Mesenchymal stem cell (in vitro differentiated cells and primary cell): ENCODE measurements around the gene WDR64. TPM values are rescaled to one million over a fixed set of nuclear protein-coding genes. Genes with fewer than 3 reads are reported as not detected.
A peak's percentile ranks its signal among the peaks of the same experiment; 100 is the strongest.

Experiments used
- DNase-seq: peaks from one replicate; pipeline ENCODE4 v3.0.0-alpha.2; 2013
- H2AFZ ChIP-seq: one replicate; pipeline ENCODE4 v1.6.1; 2013; ENCODE audit warnings: low read depth, mild to moderate bottlenecking, control low read depth, inconsistent platforms, low read length, moderate library complexity
- H2AK5ac ChIP-seq: 2 replicates; pipeline ENCODE4 v1.6.1; 2013; ENCODE audit warnings: low read length, moderate library complexity, mild to moderate bottlenecking, inconsistent platforms; ENCODE audit not compliant: severe bottlenecking
- H2BK120ac ChIP-seq: one replicate; pipeline ENCODE4 v1.6.1; 2013; ENCODE audit warnings: low read depth, mild to moderate bottlenecking, inconsistent platforms, low read length, moderate library complexity
- H2BK12ac ChIP-seq, 2 experiments: one replicate each; pipeline ENCODE4 v1.6.1; 2013; ENCODE audit warnings: inconsistent platforms in 2 of 2, low read length in 2 of 2, mild to moderate bottlenecking in 2 of 2, moderate library complexity in 2 of 2, control low read depth in 1 of 2
- H2BK15ac ChIP-seq: one replicate; pipeline ENCODE4 v1.6.1; 2013; ENCODE audit warnings: mild to moderate bottlenecking, low read depth, inconsistent platforms; ENCODE audit not compliant: poor library complexity, severe bottlenecking
- H2BK5ac ChIP-seq: 2 replicates; pipeline ENCODE4 v1.6.1; 2013; ENCODE audit warnings: low read depth, mild to moderate bottlenecking, low read length, control low read depth, inconsistent platforms; ENCODE audit not compliant: poor library complexity, severe bottlenecking
- H3K14ac ChIP-seq, 2 experiments: one replicate each; pipeline ENCODE4 v1.6.1; 2013; ENCODE audit warnings: inconsistent platforms in 2 of 2, low read length in 2 of 2, control low read depth in 1 of 2, mild to moderate bottlenecking in 1 of 2, moderate library complexity in 1 of 2
- H3K18ac ChIP-seq, 2 experiments: one replicate each; pipeline ENCODE4 v1.6.1; 2013; ENCODE audit warnings: inconsistent platforms in 2 of 2, low read length in 2 of 2, control low read depth in 1 of 2, low read depth in 1 of 2, mild to moderate bottlenecking in 1 of 2
- H3K23ac ChIP-seq, 2 experiments: one replicate each; pipeline ENCODE4 v1.6.1; 2013; ENCODE audit warnings: inconsistent platforms in 2 of 2, low read length in 2 of 2, mild to moderate bottlenecking in 2 of 2, moderate library complexity in 2 of 2, control low read depth in 1 of 2
- H3K27ac ChIP-seq: 2 replicates; pipeline ENCODE4 v1.5.1; 2013; ENCODE audit warnings: mild to moderate bottlenecking, moderate library complexity, low read length, control low read depth, inconsistent platforms; ENCODE audit not compliant: poor library complexity, severe bottlenecking
- H3K27me3 ChIP-seq, 2 experiments: 2 replicates each; pipeline versions ENCODE4 v1.6.1 to v1.7.0; 2013; ENCODE audit warnings: low read length in 2 of 2, mild to moderate bottlenecking in 2 of 2, moderate library complexity in 2 of 2, control low read depth in 1 of 2, inconsistent platforms in 1 of 2; ENCODE audit not compliant: control insufficient read depth in 1 of 2, insufficient read depth in 1 of 2
- H3K36me3 ChIP-seq, 2 experiments: 2 replicates each; pipeline versions ENCODE4 v1.6.1 to v1.7.0; 2013; ENCODE audit warnings: low read length in 2 of 2, control low read depth in 1 of 2, inconsistent platforms in 1 of 2, low read depth in 1 of 2, mild to moderate bottlenecking in 1 of 2; ENCODE audit not compliant: insufficient read depth in 2 of 2, control insufficient read depth in 1 of 2
- H3K4ac ChIP-seq, 2 experiments: one replicate each; pipeline ENCODE4 v1.6.1; 2013; ENCODE audit warnings: inconsistent platforms in 2 of 2, low read length in 2 of 2, mild to moderate bottlenecking in 2 of 2, moderate library complexity in 2 of 2, control low read depth in 1 of 2, low read depth in 1 of 2
- H3K4me1 ChIP-seq: 2 replicates; pipeline ENCODE4 v1.6.1; 2013; ENCODE audit warnings: low read depth, low read length, control low read depth; ENCODE audit not compliant: control insufficient read depth, insufficient read depth
- H3K4me2 ChIP-seq: 2 replicates; pipeline ENCODE4 v1.6.1; 2013; ENCODE audit warnings: low read length, mild to moderate bottlenecking, inconsistent platforms; ENCODE audit not compliant: poor library complexity, severe bottlenecking
- H3K4me3 ChIP-seq, 2 experiments: 2 replicates each; pipeline versions ENCODE4 v1.5.1 to v1.7.0; 2013; ENCODE audit warnings: low read length in 2 of 2, mild to moderate bottlenecking in 2 of 2, control low read depth in 1 of 2, low read depth in 1 of 2; ENCODE audit not compliant: insufficient read depth in 1 of 2
- H3K79me1 ChIP-seq: replicated peaks from 2 replicates; pipeline ENCODE4 v1.6.1; 2013; ENCODE audit warnings: mild to moderate bottlenecking, control low read depth, low read length, inconsistent platforms; ENCODE audit not compliant: poor library complexity, severe bottlenecking
- H3K9ac ChIP-seq: 2 replicates; pipeline ENCODE4 v1.7.0; 2013; ENCODE audit warnings: mild to moderate bottlenecking, low read length, moderate library complexity
- H3K9me3 ChIP-seq: 2 replicates; pipeline ENCODE4 v1.7.0; 2013; ENCODE audit warnings: mild to moderate bottlenecking, low read length; ENCODE audit not compliant: control insufficient read depth
- H4K8ac ChIP-seq: one replicate; pipeline ENCODE4 v1.6.1; 2013; ENCODE audit warnings: inconsistent platforms, mild to moderate bottlenecking, low read length, moderate library complexity
- H4K91ac ChIP-seq: one replicate; pipeline ENCODE4 v1.6.1; 2013; ENCODE audit warnings: mild to moderate bottlenecking, low read length, inconsistent platforms
- WGBS: methylation state at CpG from one replicate; pipeline ENCODE4 v1.1.7; 2013; ENCODE audit warnings: mixed read lengths; 5-methylcytosine and 5-hydroxymethylcytosine counted together
- polyA plus RNA-seq, 2 experiments: library from polyadenylated mRNA; stranded (reverse); fragments of 200-250 nt; gene quantifications; one replicate each; pipeline ENCODE4 v1.2.3, GENCODE V29; 2013

WDR64 gene
- not detected for polyA plus RNA-seq (2013, experiment 1 of 2)
- 0.03 TPM for polyA plus RNA-seq (2013, experiment 2 of 2)

DNA sequence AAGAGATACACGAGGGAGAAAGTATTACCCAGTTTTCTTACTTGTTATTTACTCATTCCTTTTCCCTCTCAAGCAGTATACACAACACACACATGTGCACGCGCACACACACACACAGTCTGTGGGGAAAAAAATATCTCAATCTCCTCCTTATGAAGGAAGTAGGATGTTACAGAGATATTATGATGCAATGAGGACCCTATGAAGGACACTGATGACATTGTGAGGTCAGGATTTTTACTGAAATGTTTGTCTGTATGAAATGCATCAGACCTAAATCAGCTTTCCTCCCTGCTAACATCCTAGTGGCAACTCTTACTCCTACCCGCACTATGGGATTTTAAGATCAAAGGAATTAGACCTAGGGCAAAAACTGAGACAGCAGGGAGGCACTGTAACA is at the start of gene WDR64:
WDR64 (plus strand) TSS at position 270 of the 400 bp plus-strand sequence. CDS start 204 bp downstream, outside the sequence.
- Histone ChIP-seq H3K79me1 (no peaks in the 10 kb centered on the region), H3K9me3 (no peaks in the 10 kb centered on the region), H3K14ac (no peak within 1 kb of the TSS), H4K91ac (no peak within 1 kb of the TSS), H2BK5ac (no peak within 1 kb of the TSS), H3K4me2 (no peak within 1 kb of the TSS), H3K27me3 (no peaks in the 10 kb centered on the region), H3K4me1 (no peaks in the 10 kb centered on the region), H3K18ac (no peak within 1 kb of the TSS), H2BK120ac (no peak within 1 kb of the TSS), H3K9ac (no peak within 1 kb of the TSS), H3K4me3 (no peak within 1 kb of the TSS), H2BK15ac (no peak within 1 kb of the TSS), H2AFZ (no peak within 1 kb of the TSS), H3K36me3 (no peaks in the 10 kb centered on the region), H3K4ac (no peak within 1 kb of the TSS), H4K8ac (no peak within 1 kb of the TSS), H2AK5ac (no peak within 1 kb of the TSS), H2BK12ac (no peak within 1 kb of the TSS), H3K27ac (no peak within 1 kb of the TSS), H3K23ac (no peak within 1 kb of the TSS)
- no peak for DNase-seq
- WGBS, result no CpG with 5 or more reads among the region's 4 CpGs

DNA sequence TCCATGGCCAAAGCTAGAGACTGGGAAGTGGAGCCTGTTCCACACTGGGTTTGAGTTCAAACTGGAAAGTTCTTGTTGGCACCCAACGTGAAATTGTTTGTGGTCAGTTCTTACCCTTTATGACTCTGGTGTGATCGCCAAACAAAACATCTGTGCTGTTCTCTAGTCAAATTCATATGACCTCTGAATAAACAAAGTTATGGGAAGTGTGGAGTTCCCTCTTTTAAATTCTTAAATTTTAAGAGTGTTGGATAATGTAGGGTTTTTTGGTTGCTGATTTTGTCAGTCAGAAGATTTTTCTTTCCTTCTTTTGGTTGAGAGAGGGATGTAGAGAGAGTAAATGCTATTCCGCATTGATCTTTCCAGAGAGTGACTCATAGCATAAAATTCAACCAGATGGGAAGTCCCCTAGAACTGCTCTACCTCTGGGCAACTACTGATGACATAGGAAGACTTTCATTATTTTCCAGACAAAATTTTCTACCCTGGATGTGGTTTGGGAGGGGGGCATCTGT is 48.3 kb upstream of the WDR64 start:
- no peak overlapping the region for H2BK120ac ChIP-seq
- peak overlapping the region; percentile 52 for H3K9ac ChIP-seq
- H4K91ac ChIP-seq, result no peak overlapping the region
- no peak overlapping the region for H4K8ac ChIP-seq
- H3K4me1 ChIP-seq, result peaks cover 9% of the 10 kb centered on the region
- H3K4me3 ChIP-seq, result no peak overlapping the region
- H2AK5ac ChIP-seq, result peak overlapping the region; percentile 66
- H3K9me3 ChIP-seq, result no peaks in the 10 kb centered on the region
- no peak for DNase-seq
- H3K36me3 ChIP-seq, result no peaks in the 10 kb centered on the region
- H3K27ac ChIP-seq, result peak overlapping the region; percentile 46
- no peaks in the 10 kb centered on the region for H3K79me1 ChIP-seq
- no peak overlapping the region for H2BK5ac ChIP-seq
- H2BK12ac ChIP-seq, result no peak overlapping the region
- H3K4ac ChIP-seq, result no peak overlapping the region
- no peak overlapping the region for H3K23ac ChIP-seq
- no peak overlapping the region for H3K18ac ChIP-seq
- H2BK15ac ChIP-seq, result no peak overlapping the region
- H3K4me2 ChIP-seq, result no peak overlapping the region
- H3K14ac ChIP-seq, result no peak overlapping the region
- H3K27me3 ChIP-seq, result no peaks in the 10 kb centered on the region
- WGBS, result 81% methylated on average over 2 of the region's 3 CpGs
- no peak overlapping the region for H2AFZ ChIP-seq

DNA sequence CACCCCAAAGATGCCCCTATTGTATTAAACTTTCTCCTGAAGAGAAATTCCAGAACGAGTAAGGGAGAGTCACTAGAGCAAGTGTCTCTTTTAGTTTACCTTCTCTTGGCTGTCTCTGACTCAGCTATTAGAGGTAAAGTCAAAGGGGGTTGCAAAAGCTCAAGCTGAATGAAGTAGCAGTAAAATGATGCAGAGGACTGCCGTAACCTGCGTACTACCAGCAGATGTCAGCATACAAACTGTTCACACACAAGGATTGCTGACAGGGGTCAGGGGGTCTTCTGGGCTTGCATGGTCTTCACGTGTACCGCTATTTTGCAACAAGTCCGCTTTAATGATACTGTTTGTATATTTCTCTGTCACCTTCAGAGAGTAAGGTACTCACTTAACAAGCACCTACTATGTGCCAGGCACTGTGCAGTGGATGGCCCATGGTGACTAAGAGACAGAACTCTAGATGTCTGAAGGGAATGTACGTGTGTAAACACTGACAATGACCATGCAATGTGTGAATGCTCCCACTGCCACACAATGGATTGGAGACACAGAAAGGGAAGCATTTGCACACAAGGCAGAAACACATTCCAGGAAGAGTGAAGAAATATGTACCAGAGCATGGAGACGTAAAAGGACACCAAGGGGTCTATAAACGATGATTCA is 46.8 kb upstream of the WDR64 start:
- Histone ChIP-seq H3K4me2 (no peak overlapping the region), H3K4me1 (peaks cover 12% of the 10 kb centered on the region), H3K36me3 (no peaks in the 10 kb centered on the region), H2BK5ac (no peak overlapping the region), H3K79me1 (peaks cover 3% of the 10 kb centered on the region), H3K23ac (no peak overlapping the region), H2BK15ac (no peak overlapping the region), H3K9ac (no peak overlapping the region), H4K91ac (no peak overlapping the region), H3K27ac (no peak overlapping the region), H3K9me3 (no peaks in the 10 kb centered on the region), H4K8ac (no peak overlapping the region), H3K18ac (no peak overlapping the region), H2BK120ac (no peak overlapping the region), H2AFZ (no peak overlapping the region), H3K14ac (no peak overlapping the region), H2BK12ac (no peak overlapping the region), H2AK5ac (no peak overlapping the region), H3K27me3 (no peaks in the 10 kb centered on the region), H3K4me3 (no peak overlapping the region), H3K4ac (no peak overlapping the region)
- 76% methylated on average over 9 of the region's 9 CpGs for WGBS
- peak; percentile 43 for DNase-seq

DNA sequence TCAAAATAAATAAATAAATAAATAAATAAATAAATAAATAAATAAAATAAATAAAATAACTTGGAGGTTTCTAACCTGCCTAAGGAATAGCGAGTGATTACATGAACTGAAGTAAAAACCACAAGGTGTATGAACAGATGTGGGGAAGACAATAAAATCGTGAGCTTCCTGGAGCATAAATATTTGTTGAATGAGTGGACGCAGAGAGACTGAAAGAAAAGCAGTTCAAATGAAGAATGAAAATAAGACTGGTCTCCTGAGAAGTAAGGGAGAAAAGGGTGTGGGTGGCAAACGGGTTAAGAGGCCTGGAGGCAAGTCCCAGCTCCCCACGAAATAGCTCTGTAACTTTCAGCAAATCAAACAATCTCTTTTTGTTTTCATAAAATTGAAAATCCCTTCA is 45.5 kb upstream of the WDR64 start:
- Histone ChIP-seq H3K79me1 (peaks cover 3% of the 10 kb centered on the region), H2AK5ac (no peak overlapping the region), H3K36me3 (no peaks in the 10 kb centered on the region), H3K27ac (no peak overlapping the region), H3K27me3 (no peaks in the 10 kb centered on the region), H3K4ac (no peak overlapping the region), H2BK15ac (no peak overlapping the region), H3K4me3 (no peak overlapping the region), H3K9ac (no peak overlapping the region), H3K18ac (no peak overlapping the region), H4K8ac (no peak overlapping the region), H3K14ac (no peak overlapping the region), H2BK12ac (no peak overlapping the region), H4K91ac (no peak overlapping the region), H2AFZ (no peak overlapping the region), H3K4me1 (peaks cover 12% of the 10 kb centered on the region), H3K9me3 (no peaks in the 10 kb centered on the region), H2BK5ac (no peak overlapping the region), H3K4me2 (no peak overlapping the region), H3K23ac (no peak overlapping the region), H2BK120ac (no peak overlapping the region)
- 71% methylated on average over 3 of the region's 5 CpGs for WGBS
- DNase-seq, result no peak
